Measurements from ENCODE around the gene RUNX1.

- TF ChIP-seq CTCF (IDR thresholded peaks at IDR 0.05) (no peak), ZFX (IDR thresholded peaks at IDR 0.05; ENCODE audit: borderline replicate concordance) (no peak)
Observed at GRCh38 chr21:35002879-35003722, 46.0 kb downstream of the RUNX1 start.

Data from 22Rv1 (cell line).